MCF 10A (cell line): Measurements from ENCODE around the gene XRCC3. TPM values are rescaled to one million over a fixed set of nuclear protein-coding genes. Genes with fewer than 3 reads are reported as not detected.
A peak's percentile ranks its signal among the peaks of the same experiment; 100 is the strongest.

Source experiments
- BruUV-seq: library from RNA; stranded (reverse); fragments of 400-500 nt; replicated peaks from 2 replicates; lab custom pipeline; 2021; lab: Mats Ljungman, UMichigan
- CTCF ChIA-PET: fragments of 300-600 bp; sonication (Branson Sonifier 250); formaldehyde crosslinking; extraction: SDS; loops from one replicate; lab custom pipeline; 2021; ENCODE audit warnings: antibody characterized with exemption, inconsistent platforms; lab: Yijun Ruan, JAX
- POLR2A ChIA-PET: fragments of 300-600, 350-650 bp; sonication (Branson Sonifier 250); formaldehyde crosslinking; extraction: SDS; loops from one replicate; lab custom pipeline; 2020; ENCODE audit warnings: antibody characterized with exemption, inconsistent platforms; lab: Yijun Ruan, JAX
- DNase-seq: peaks from one replicate; pipeline ENCODE4 v3.0.0-alpha.2; 2018; ENCODE audit not compliant: unreplicated experiment
- H3K27ac Mint-ChIP-seq: one replicate; pipeline ENCODE4 v1.8.0; 2022; ENCODE audit warnings: mild to moderate bottlenecking, low read depth, mixed read lengths; ENCODE audit not compliant: unreplicated experiment
- H3K27me3 Mint-ChIP-seq: one replicate; pipeline ENCODE4 v1.8.0; 2022; ENCODE audit warnings: mixed read lengths; ENCODE audit not compliant: insufficient read depth, unreplicated experiment
- H3K36me3 Mint-ChIP-seq: one replicate; pipeline ENCODE4 v1.8.0; 2022; ENCODE audit warnings: mild to moderate bottlenecking, moderate library complexity, mixed read lengths; ENCODE audit not compliant: insufficient read depth, unreplicated experiment
- H3K4me1 Mint-ChIP-seq: one replicate; pipeline ENCODE4 v1.8.0; 2022; ENCODE audit warnings: mixed read lengths; ENCODE audit not compliant: insufficient read depth, unreplicated experiment
- H3K4me3 Mint-ChIP-seq: one replicate; pipeline ENCODE4 v1.8.0; 2022; ENCODE audit warnings: mild to moderate bottlenecking, moderate library complexity, mixed read lengths; ENCODE audit not compliant: unreplicated experiment
- H3K9me3 Mint-ChIP-seq: one replicate; pipeline ENCODE4 v1.8.0; 2022; ENCODE audit warnings: mixed read lengths; ENCODE audit not compliant: unreplicated experiment
- CTCF ChIP-seq: fragments of 200-600 bp; IDR thresholded peaks from one replicate; pipeline ENCODE4 v1.8.0; 2022; ENCODE audit warnings: antibody characterized with exemption, mild to moderate bottlenecking; ENCODE audit not compliant: unreplicated experiment
- intact Hi-C: fragments of 100-400 bp; cut with micrococcal nuclease; formaldehyde crosslinking; loops from 2 replicates; pipeline ENCODE4 v1.14.1; 2022
- total RNA-seq: library from RNA; stranded (reverse); gene quantifications from 2 replicates; pipeline ENCODE4 v1.2.3, GENCODE V29; 2022

XRCC3 gene
- total RNA-seq, 1 experiment from 2014 or later: 17.5 TPM

GRCh38 chr14:103669370-103669769 lies 45.9 kb downstream of the XRCC3 start:
- Mint-ChIP-seq H3K4me1 (peaks cover 6% of the 10 kb centered on the region), H3K4me3 (no peak overlapping the region), H3K9me3 (no peaks in the 10 kb centered on the region), H3K27ac (no peak overlapping the region), H3K27me3 (no peaks in the 10 kb centered on the region), H3K36me3 (peaks cover 78% of the 10 kb centered on the region)
- ChIA-PET CTCF (interaction anchor here (0.9 kb wide), 1 partner anchor 10 kb away, joined by 6 read pairs; no protein-coding TSS in a partner anchor), POLR2A (no interaction called here)
- no peak for DNase-seq
- BruUV-seq: no TSS peak
- no peak for TF ChIP-seq CTCF
- intact Hi-C loops: no loop called here

- intact Hi-C loops: no loop called here
- Mint-ChIP-seq H3K4me1 (peaks cover 6% of the 10 kb centered on the region), H3K9me3 (no peaks in the 10 kb centered on the region), H3K27me3 (no peaks in the 10 kb centered on the region), H3K4me3 (no peak overlapping the region), H3K27ac (no peak overlapping the region), H3K36me3 (peaks cover 78% of the 10 kb centered on the region)
- TF ChIP-seq CTCF: no peak
- ChIA-PET POLR2A (interaction anchor here (0.7 kb wide), 1 partner anchor 107 kb away, joined by 3 read pairs; no protein-coding TSS in a partner anchor), CTCF (no interaction called here)
- DNase-seq: no peak
- no TSS peak for BruUV-seq
Observed at GRCh38 chr14:103668117-103668516, 47.1 kb downstream of the XRCC3 start.

GRCh38 chr14:103667671-103668070 lies 47.6 kb downstream of the XRCC3 start:
- ChIA-PET POLR2A (interaction anchor here (0.6 to 0.7 kb wide), 2 partner anchors 107 to 235 kb away, joined by 3 to 4 read pairs; no protein-coding TSS in a partner anchor), CTCF (no interaction called here)
- Mint-ChIP-seq H3K9me3 (no peaks in the 10 kb centered on the region), H3K4me1 (peaks cover 6% of the 10 kb centered on the region), H3K36me3 (peaks cover 78% of the 10 kb centered on the region), H3K4me3 (no peak overlapping the region), H3K27me3 (no peaks in the 10 kb centered on the region), H3K27ac (no peak overlapping the region)
- intact Hi-C loops: no loop called here
- DNase-seq: no peak
- no TSS peak for BruUV-seq
- no peak for TF ChIP-seq CTCF

GRCh38 chr14:103663506-103663905 lies 51.7 kb downstream of the XRCC3 start:
- H3K27me3 Mint-ChIP-seq: no peaks in the 10 kb centered on the region
- peaks cover 78% of the 10 kb centered on the region for H3K36me3 Mint-ChIP-seq
- peaks cover 6% of the 10 kb centered on the region for H3K4me1 Mint-ChIP-seq
- H3K9me3 Mint-ChIP-seq: no peaks in the 10 kb centered on the region
- ChIA-PET CTCF (interaction anchor here (0.6 kb wide), 1 partner anchor 9 kb away, joined by 3 read pairs; no protein-coding TSS in a partner anchor), POLR2A (no interaction called here)
- H3K4me3 Mint-ChIP-seq: no peak overlapping the region
- TF ChIP-seq CTCF: no peak
- no TSS peak for BruUV-seq
- no peak for DNase-seq
- intact Hi-C loops: no loop called here
- peak overlapping the region; percentile 65 for H3K27ac Mint-ChIP-seq
